Stomach (tissue), 9 donors: ENCODE measurements around the gene CDPF1. TPM values are rescaled to one million over a fixed set of nuclear protein-coding genes. Genes with fewer than 3 reads are reported as not detected.

Experiments
- DNase-seq, 2 donors: peaks; one replicate each; pipeline versions ENCODE4 v3.0.0 to v3.0.0-alpha.2; 2013 to 2019
- H3K27ac ChIP-seq, 5 donors: fragments of 200-600 bp in 4 of 5; sonication (generic) in 4 of 5; one replicate each; pipeline ENCODE4 v1.5.1; 2013 to 2019; ENCODE audit warnings: mild to moderate bottlenecking in 1 of 5, moderate library complexity in 1 of 5
- H3K27me3 ChIP-seq, 3 donors: fragments of 200-600 bp; sonication (generic); one replicate each; pipeline ENCODE4 v1.5.1; 2017 to 2019; ENCODE audit warnings: mixed run types in 1 of 3
- H3K36me3 ChIP-seq, 4 donors: fragments of 200-600 bp; sonication (generic); 1 replicate in 3 of 4; 2 replicates in 1 of 4; pipeline ENCODE4 v1.5.1; 2016 to 2019
- H3K4me1 ChIP-seq, 4 donors: fragments of 200-600 bp; sonication (generic); one replicate each; pipeline ENCODE4 v1.5.1; 2016 to 2019
- H3K4me3 ChIP-seq, 4 donors: fragments of 200-600 bp; sonication (generic) in 3 of 4; one replicate each; pipeline ENCODE4 v1.5.1; 2016 to 2019; ENCODE audit warnings: mild to moderate bottlenecking in 1 of 4
- H3K9me3 ChIP-seq, 4 donors: fragments of 200-600 bp; sonication (generic); one replicate each; pipeline ENCODE4 v1.5.1; 2016 to 2019
- EP300 ChIP-seq: sonication (generic); formaldehyde crosslinking; IDR thresholded peaks from one replicate; pipeline ENCODE4 v1.6.1; 2017; ENCODE audit warnings: antibody characterized with exemption
- POLR2A ChIP-seq, 4 donors: fragments of 450-650 bp; IDR thresholded peaks; one replicate each; pipeline ENCODE4 v1.6.1; 2016; ENCODE audit warnings: antibody characterized with exemption in 4 of 4, control low read depth in 2 of 4, mild to moderate bottlenecking in 1 of 4, moderate library complexity in 1 of 4
- POLR2AphosphoS5 ChIP-seq, 3 donors: sonication (generic); formaldehyde crosslinking; IDR thresholded peaks; one replicate each; pipeline ENCODE4 v1.6.1; 2016; ENCODE audit warnings: antibody characterized with exemption in 3 of 3
- WGBS, 5 donors: extraction: QIAGEN DNeasy Blood & Tissue Kit in 3 of 5; methylation state at CpG; one replicate each; pipeline versions ENCODE4 v1.1.5 to v1.1.7; 2013 to 2018; 5-methylcytosine and 5-hydroxymethylcytosine counted together
- intact Hi-C: fragments of 100-400 bp; cut with DNase I; formaldehyde crosslinking; loops from one replicate; pipeline ENCODE4 v1.15.1; 2023; ENCODE audit warnings: low total_unique reads
- polyA plus RNA-seq, 3 donors: library from polyadenylated mRNA; stranded (reverse); fragments of 200-250 nt; gene quantifications; one replicate each; pipeline ENCODE4 v1.2.3, GENCODE V29; 2013
- total RNA-seq, 5 donors: library from RNA; depleted of rRNA; stranded (reverse); fragments of >200 nt; gene quantifications; one replicate each; pipeline versions ENCODE4 v1.1.0 to v1.2.3, GENCODE V29; 2014 to 2016
- TF ChIP-seq, protein P1 (sequence below), 7 experiments: fragments of 450-650 bp in 4 of 7; fragments of 200-600 bp in 3 of 7; sonication (generic) in 3 of 7; IDR thresholded peaks; one replicate each; pipeline ENCODE4 v1.5.1; 2016 to 2019; ENCODE audit warnings: antibody characterized with exemption in 7 of 7, control low read depth in 2 of 7, mild to moderate bottlenecking in 1 of 7
- donor health status: healthy with polysubstance abuse.
- donor health status: Bipolar disorder and iron deficiency.
- donor health status: healthy.

The CDPF1 gene
- total and polyA plus RNA-seq, 8 donors, result 7.2 to 24.6 (median 11.6) TPM; not detected in 1

DNA sequence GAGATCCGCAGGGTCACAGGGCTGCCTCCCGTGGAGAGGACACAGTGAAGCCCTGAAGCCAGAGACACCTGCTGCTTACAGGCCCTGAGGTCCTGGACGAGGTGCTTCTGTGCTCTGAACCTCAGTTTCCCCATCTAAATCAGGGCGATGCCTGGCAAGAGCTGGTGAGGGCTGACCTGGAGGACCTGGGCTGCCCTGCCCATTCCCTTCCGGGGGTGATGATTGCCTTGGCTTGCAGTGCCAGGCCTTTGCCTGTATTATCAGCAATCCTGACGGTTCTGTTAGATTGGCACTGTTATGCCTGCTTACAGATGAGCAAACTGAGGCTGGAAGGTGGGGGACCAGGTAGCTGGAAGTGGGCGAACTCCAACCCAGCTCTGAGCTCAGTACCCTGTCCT is 38.8 kb upstream of the CDPF1 start:
- Histone ChIP-seq H3K27me3 (no peaks in the 10 kb centered on the region), H3K4me3 (no peak overlapping the region), H3K9me3 (peaks cover 0 to 12% (median 5%) of the 10 kb centered on the region in 4 donors), H3K27ac (peak overlapping the region in 4 of 5 donors; percentile 64 to 75 (median 68)), H3K36me3 (peaks cover 61 to 100% (median 100%) of the 10 kb centered on the region in 4 donors), H3K4me1 (peaks cover 0 to 18% (median 9%) of the 10 kb centered on the region in 4 donors)
- intact Hi-C loops, result no loop called here
- WGBS, 5 donors, result 81 to 92% (median 90%) methylated on average over 5 to 7 of the region's 7 CpGs
- no peak for DNase-seq
- no peak for TF ChIP-seq POLR2AphosphoS5 (IDR thresholded peaks at IDR 0.05)
- no peak for TF ChIP-seq POLR2A (IDR thresholded peaks at IDR 0.05)
- no peak for TF ChIP-seq EP300
- TF ChIP-seq, protein P1, sequence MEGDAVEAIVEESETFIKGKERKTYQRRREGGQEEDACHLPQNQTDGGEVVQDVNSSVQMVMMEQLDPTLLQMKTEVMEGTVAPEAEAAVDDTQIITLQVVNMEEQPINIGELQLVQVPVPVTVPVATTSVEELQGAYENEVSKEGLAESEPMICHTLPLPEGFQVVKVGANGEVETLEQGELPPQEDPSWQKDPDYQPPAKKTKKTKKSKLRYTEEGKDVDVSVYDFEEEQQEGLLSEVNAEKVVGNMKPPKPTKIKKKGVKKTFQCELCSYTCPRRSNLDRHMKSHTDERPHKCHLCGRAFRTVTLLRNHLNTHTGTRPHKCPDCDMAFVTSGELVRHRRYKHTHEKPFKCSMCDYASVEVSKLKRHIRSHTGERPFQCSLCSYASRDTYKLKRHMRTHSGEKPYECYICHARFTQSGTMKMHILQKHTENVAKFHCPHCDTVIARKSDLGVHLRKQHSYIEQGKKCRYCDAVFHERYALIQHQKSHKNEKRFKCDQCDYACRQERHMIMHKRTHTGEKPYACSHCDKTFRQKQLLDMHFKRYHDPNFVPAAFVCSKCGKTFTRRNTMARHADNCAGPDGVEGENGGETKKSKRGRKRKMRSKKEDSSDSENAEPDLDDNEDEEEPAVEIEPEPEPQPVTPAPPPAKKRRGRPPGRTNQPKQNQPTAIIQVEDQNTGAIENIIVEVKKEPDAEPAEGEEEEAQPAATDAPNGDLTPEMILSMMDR (IDR thresholded peaks at IDR 0.05), result no peak

DNA sequence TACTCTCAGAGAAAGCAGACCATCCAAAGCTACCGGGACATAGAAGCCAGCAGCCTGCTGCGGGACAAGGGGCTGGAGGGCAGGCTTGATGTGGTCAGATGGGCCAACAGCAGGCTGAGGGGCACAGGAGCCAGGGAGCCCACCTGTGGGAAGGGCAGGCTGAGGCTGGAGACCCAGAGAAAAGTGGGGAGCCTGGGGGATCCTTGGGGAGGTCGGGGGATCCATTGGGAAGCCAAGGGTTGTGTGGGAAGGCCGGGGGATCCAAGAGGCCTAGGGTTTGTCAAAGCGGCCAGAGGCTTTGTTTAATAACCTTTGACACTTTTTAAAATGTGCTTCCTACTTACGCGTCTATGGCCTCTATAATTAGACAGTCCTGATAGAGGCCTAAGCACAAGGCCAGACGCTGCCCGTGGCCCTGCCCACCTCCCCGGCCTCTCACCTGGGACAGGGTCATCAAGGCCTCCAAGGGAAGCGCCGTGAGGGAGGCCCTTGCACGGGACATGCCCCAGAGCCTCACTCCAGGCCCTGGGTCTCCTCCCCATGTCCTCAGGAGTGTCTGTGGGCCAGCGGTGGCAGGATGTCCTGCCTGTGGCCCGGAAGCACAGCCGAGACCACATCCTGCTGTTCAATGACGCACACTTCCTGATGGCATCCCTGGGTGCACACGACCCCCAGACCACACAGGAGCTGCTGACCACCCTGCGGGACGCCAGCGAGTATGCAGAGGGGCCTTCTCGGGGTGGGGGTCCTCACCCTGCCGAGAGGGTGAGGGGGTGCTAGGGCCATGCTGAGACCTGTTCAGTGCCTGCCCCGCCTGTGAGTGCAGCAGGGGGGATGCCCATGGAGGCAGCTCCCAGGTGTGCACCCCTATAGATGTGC is 38.0 kb upstream of the CDPF1 start:
- H3K4me3 ChIP-seq, result peak overlapping the region in 3 of 4 donors; percentile 23 to 28 (median 27)
- H3K9me3 ChIP-seq, result peaks cover 0 to 12% (median 5%) of the 10 kb centered on the region in 4 donors
- peaks cover 64 to 100% (median 100%) of the 10 kb centered on the region in 4 donors for H3K36me3 ChIP-seq
- peak overlapping the region; percentile 25 to 75 (median 65) for H3K27ac ChIP-seq
- TF ChIP-seq, protein P1 (IDR thresholded peaks at IDR 0.05), result no peak
- TF ChIP-seq POLR2AphosphoS5 (IDR thresholded peaks at IDR 0.05), result peak in 2 of 3 donors; percentile 39 to 66
- 70 to 79% (median 76%) methylated on average over 11 to 24 of the region's 24 CpGs for WGBS, 5 donors
- no peaks in the 10 kb centered on the region for H3K27me3 ChIP-seq
- H3K4me1 ChIP-seq, result peaks cover 0 to 18% (median 9%) of the 10 kb centered on the region in 4 donors
- peak; percentile 47 to 60 for DNase-seq
- intact Hi-C loops, result no loop called here

DNA sequence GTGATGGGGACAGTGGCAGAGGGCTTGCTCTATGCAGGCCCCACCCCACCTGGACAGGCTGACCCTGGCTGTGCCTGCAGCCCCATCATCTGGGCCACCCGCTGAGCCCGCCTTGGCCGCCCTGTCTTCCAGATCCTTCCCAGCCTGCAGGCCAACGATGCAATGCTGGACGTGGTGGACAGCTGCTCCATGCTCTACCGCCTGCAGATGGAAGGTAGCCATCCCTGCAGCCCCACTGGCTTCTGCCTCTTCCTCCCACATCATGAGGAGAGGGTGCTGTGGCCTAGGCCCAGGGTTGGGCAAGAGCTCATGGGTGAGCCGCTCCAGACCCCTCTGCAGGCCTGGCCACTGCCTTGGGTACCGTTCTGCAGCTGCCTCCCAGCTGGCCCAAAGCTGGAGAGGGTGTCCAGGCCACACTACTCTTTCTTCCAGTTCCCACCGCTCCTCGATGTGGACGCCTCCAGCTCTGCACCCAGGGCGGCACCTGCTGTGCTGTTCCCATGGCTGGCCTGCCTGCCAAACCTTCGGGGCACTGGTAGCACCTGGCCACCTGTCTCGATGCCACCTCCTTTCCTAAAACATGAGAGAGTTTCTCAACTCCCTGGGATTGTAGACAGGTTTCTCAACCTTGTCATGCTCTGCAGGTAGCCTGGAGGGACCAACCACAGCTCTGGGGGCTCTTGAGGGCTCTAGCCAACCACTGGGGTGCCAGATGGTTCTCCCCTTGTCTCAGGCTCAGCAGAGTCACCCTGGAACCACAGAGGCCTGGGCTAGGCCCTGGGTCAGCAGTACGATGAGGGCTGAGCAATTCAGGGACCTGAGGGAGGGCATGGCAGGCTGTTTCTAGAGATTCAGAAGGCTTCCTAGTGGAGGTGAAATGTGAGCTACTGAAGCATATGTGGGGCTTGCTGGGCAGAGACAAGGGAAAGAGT is 37.1 kb upstream of the CDPF1 start:
- intact Hi-C loops, result no loop called here
- no peaks in the 10 kb centered on the region for H3K27me3 ChIP-seq
- 88 to 95% (median 90%) methylated on average over 15 of the region's 15 CpGs for WGBS, 5 donors
- peak overlapping the region in 3 of 4 donors; percentile 23 to 28 (median 27) for H3K4me3 ChIP-seq
- H3K9me3 ChIP-seq, result peaks cover 0 to 12% (median 5%) of the 10 kb centered on the region in 4 donors
- DNase-seq, result no peak
- peak overlapping the region in 4 of 5 donors; percentile 64 to 75 (median 68) for H3K27ac ChIP-seq
- peaks cover 0 to 18% (median 9%) of the 10 kb centered on the region in 4 donors for H3K4me1 ChIP-seq
- peaks cover 66 to 100% (median 100%) of the 10 kb centered on the region in 4 donors for H3K36me3 ChIP-seq
- TF ChIP-seq, protein P1 (IDR thresholded peaks at IDR 0.05), result no peak

DNA sequence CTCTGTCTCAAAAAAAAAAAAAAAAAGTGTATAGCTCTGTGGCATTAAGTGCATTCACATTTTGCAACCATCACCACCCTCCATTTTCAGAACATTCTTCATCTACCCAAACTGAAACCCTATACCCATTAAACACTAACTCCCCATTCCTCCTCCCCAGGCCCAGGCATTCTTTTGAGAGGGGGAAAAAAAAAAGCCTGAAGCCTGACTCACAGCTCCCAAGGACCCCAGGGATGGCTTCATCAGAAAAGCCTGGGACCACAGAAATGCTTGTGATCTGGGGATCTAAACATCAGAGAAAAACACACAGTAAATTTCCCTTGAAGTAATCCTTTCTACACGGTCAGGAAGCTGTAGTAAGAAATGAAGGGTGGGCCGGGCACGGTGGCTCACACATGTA is 35.9 kb upstream of the CDPF1 start:
- TF ChIP-seq POLR2A (IDR thresholded peaks at IDR 0.05), result no peak
- no peak for TF ChIP-seq POLR2AphosphoS5 (IDR thresholded peaks at IDR 0.05)
- no peak for TF ChIP-seq EP300
- TF ChIP-seq, protein P1 (IDR thresholded peaks at IDR 0.05), result no peak
- no peak for DNase-seq
- WGBS, 5 donors, result 92 to 98% (median 95%) methylated on average over 3 of the region's 3 CpGs

More for the DNA sequence above, 35.9 kb upstream of the CDPF1 start:
- Histone ChIP-seq H3K4me3 (no peak overlapping the region), H3K36me3 (peaks cover 72 to 100% (median 100%) of the 10 kb centered on the region in 4 donors), H3K4me1 (peaks cover 0 to 18% (median 9%) of the 10 kb centered on the region in 4 donors), H3K27ac (no peak overlapping the region), H3K27me3 (no peaks in the 10 kb centered on the region), H3K9me3 (no peaks in the 10 kb centered on the region)
- intact Hi-C loops, result no loop called here
